NCI-H1105 treated with DMSO at 0.1 percent for 48 hours (cell line): Measurements from ENCODE around the gene ESYT1.
"Not testable (repeated sequence)": the region's sequence is repeated elsewhere in the genome, so short reads cannot be mapped to it uniquely, and the experiment has no call there.

Experiments
- DNase-seq: peaks from one replicate; lab custom pipeline; 2025; lab: John Stamatoyannopoulos, UW

Gene ESYT1

GRCh38 chr12:56156464-56157200 is 28.6 kb downstream of the ESYT1 start:
- DNase-seq, result not testable (repeated sequence)

- peak; percentile 84 for DNase-seq
Measured at GRCh38 chr12:56157201-56158028, 29.3 kb downstream of the ESYT1 start.

GRCh38 chr12:56158029-56158925 is 30.2 kb downstream of the ESYT1 start, which contains the start of gene MYL6:
Gene MYL6 (plus strand): TSS chr12:56158359. CDS start chr12:56158402, 43 bp downstream.
- peak; percentile 91 for DNase-seq

GRCh38 chr12:56158926-56159461 is 30.9 kb downstream of the ESYT1 start:
- DNase-seq, result peak; percentile 44

GRCh38 chr12:56159482-56160192 is 31.6 kb downstream of the ESYT1 start:
- DNase-seq, result no peak

GRCh38 chr12:56160193-56160763 is 32.2 kb downstream of the ESYT1 start:
- DNase-seq, result no peak

- no peak for DNase-seq
Measured at GRCh38 chr12:56160894-56161689, 33.0 kb downstream of the ESYT1 start.

GRCh38 chr12:56161690-56162351 is 33.8 kb downstream of the ESYT1 start:
- no peak for DNase-seq

- DNase-seq, result no peak
Measured at GRCh38 chr12:56162468-56163290, 34.6 kb downstream of the ESYT1 start.

GRCh38 chr12:56163533-56164344 is 35.7 kb downstream of the ESYT1 start:
- no peak for DNase-seq

GRCh38 chr12:56164345-56164729 is 36.3 kb downstream of the ESYT1 start:
- no peak for DNase-seq

GRCh38 chr12:56165369-56165768 is 37.3 kb downstream of the ESYT1 start:
- DNase-seq, result no peak

- no peak for DNase-seq
Measured at GRCh38 chr12:56169229-56169759, 41.2 kb downstream of the ESYT1 start.

GRCh38 chr12:56172839-56173238 is 44.8 kb downstream of the ESYT1 start:
- DNase-seq, result no peak

GRCh38 chr12:56178347-56178746 is 50.3 kb downstream of the ESYT1 start:
- no peak for DNase-seq

GRCh38 chr12:56186957-56187356 is 58.9 kb downstream of the ESYT1 start:
- no peak for DNase-seq

GRCh38 chr12:56188131-56188777 is 60.2 kb downstream of the ESYT1 start:
- no peak for DNase-seq
